ENCODE measurements around the gene TRAPPC11. TPM values are rescaled to one million over a fixed set of nuclear protein-coding genes. Genes with fewer than 3 reads are reported as not detected.
"Not testable (repeated sequence)": the region's sequence is repeated elsewhere in the genome, so short reads cannot be mapped to it uniquely, and the experiment has no call there.

The TRAPPC11 gene
- total and polyA plus RNA-seq, 8 donors, result 8.6 to 19.2 (median 16.0) TPM

GRCh38 chr4:183624548-183624947 is 34.5 kb upstream of the TRAPPC11 start:
- TF ChIP-seq CTCF (IDR thresholded peaks at IDR 0.05), result no peak
- DNase-seq, result no peak
- Histone ChIP-seq H3K9me3 (no peaks in the 10 kb centered on the region), H3K27ac (no peak overlapping the region), H3K36me3 (no peaks in the 10 kb centered on the region), H3K4me1 (peaks cover 4 to 7% (median 5%) of the 10 kb centered on the region in 3 donors), H3K27me3 (no peaks in the 10 kb centered on the region), H3K4me3 (no peak overlapping the region)
- ATAC-seq, result no peak
- WGBS, 2 donors, result 88 to 89% methylated on average over 6 of the region's 6 CpGs
- intact Hi-C loops (cut with DNase I), result no loop called here
- FAIRE-seq, result no peak

- no peak for DNase-seq
- Histone ChIP-seq H3K36me3 (no peaks in the 10 kb centered on the region), H3K27me3 (no peaks in the 10 kb centered on the region), H3K4me3 (no peak overlapping the region), H3K9me3 (no peaks in the 10 kb centered on the region), H3K27ac (peak overlapping the region in 1 of 4 donors; percentile 28), H3K4me1 (peaks cover 0 to 4% (median 0%) of the 10 kb centered on the region in 3 donors)
- ATAC-seq, result peak; percentile 27 to 66 (median 39)
- intact Hi-C loops (cut with DNase I), result no loop called here
- 53 to 70% methylated on average over 6 of the region's 6 CpGs for WGBS, 2 donors
- no peak for FAIRE-seq
- TF ChIP-seq CTCF (IDR thresholded peaks at IDR 0.05), result no peak
These were observed 32.9 kb upstream of the TRAPPC11 start for GRCh38 chr4:183626168-183626567.

- H3K4me1 ChIP-seq; H3K4me3 ChIP-seq; intact Hi-C loops (cut with DNase I); DNase-seq; H3K9me3 ChIP-seq; ATAC-seq; H3K36me3 ChIP-seq; H3K27me3 ChIP-seq; H3K27ac ChIP-seq; FAIRE-seq: not testable (repeated sequence)
- whole genome bisulfite sequencing, 2 donors, result 89 to 95% methylated on average over 5 of the region's 5 CpGs
These were observed 31.8 kb upstream of the TRAPPC11 start for GRCh38 chr4:183627286-183627685.

- Histone ChIP-seq H3K9me3 (no peaks in the 10 kb centered on the region), H3K27ac (no peak overlapping the region)
- no peak for FAIRE-seq
These were observed 31.0 kb upstream of the TRAPPC11 start for GRCh38 chr4:183627979-183628588.

GRCh38 chr4:183631577-183632198 is 27.4 kb upstream of the TRAPPC11 start:
- no peaks in the 10 kb centered on the region for H3K27me3 ChIP-seq
- no peaks in the 10 kb centered on the region for H3K4me1 ChIP-seq
- FAIRE-seq (no peak), DNase-seq (no peak), ATAC-seq (peak; percentile 35 to 53 (median 48))
- no peak for TF ChIP-seq CTCF (IDR thresholded peaks at IDR 0.05)
- intact Hi-C loops (cut with DNase I), result no loop called here
- no peak overlapping the region for H3K27ac ChIP-seq
- H3K36me3 ChIP-seq, result no peaks in the 10 kb centered on the region
- H3K4me3 ChIP-seq, result no peak overlapping the region
- 50 to 54% methylated on average over 11 of the region's 11 CpGs for WGBS, 2 donors
- no peaks in the 10 kb centered on the region for H3K9me3 ChIP-seq

More at GRCh38 chr4:183627979-183628588, 31.0 kb upstream of the TRAPPC11 start:
- ATAC-seq (no peak), DNase-seq (no peak)
- Histone ChIP-seq H3K27me3 (no peaks in the 10 kb centered on the region), H3K4me1 (no peaks in the 10 kb centered on the region), H3K36me3 (no peaks in the 10 kb centered on the region), H3K4me3 (no peak overlapping the region)
- intact Hi-C loops (cut with DNase I), result no loop called here
- WGBS, 2 donors, result 85 to 97% methylated on average over 12 of the region's 12 CpGs
- TF ChIP-seq CTCF (IDR thresholded peaks at IDR 0.05), result no peak

Data from pancreas (tissue), 10 donors.